ENCODE data around the gene TMEM201. TPM values are rescaled to one million over a fixed set of nuclear protein-coding genes. Genes with fewer than 3 reads are reported as not detected.

TMEM201 gene
- total and polyA plus RNA-seq, 2 of the 4 experiments (the other 2 are of a cell fraction) = 1.3 to 8.7 TPM

DNA sequence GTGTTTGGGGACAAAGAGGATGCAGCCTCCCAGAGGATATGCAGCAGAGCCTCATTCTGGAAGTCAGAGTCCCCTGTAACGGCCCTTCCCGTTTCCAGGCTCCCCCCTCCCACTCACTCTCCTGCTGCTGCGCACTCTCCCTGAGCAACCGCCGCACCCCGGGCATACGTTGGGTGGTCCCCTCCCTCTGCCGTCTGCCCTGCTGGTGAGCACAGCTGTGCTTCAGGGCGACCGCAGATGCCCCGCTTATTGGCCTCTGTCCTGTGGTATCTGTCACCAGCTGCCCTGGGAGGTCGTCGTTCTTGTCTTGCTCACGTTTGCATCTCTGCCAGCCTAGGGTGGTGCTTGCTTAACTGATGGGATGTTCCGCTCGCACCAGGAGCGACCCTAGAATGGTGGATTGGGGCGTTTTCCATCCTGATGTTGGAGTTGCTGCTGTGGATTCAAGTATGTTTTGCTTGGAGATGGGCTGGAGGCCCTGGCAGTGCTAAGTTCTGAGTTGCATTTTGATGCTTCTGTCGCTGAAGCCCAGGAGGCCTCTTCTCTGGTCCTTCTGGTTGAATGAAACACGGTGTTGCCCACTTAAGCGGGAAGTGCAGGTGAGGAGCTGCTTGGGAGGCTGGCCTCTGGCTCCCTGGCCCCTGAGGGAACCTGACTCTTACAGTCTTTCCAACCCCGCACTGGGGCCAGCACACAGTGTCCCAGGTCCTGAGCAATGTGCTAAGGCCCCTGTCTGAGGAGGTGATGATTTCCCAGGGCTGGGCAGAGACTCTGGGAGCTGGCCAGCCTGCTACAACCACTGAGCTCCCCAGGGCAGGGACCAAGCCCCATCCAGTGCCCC lies 3.2 kb downstream of the TMEM201 start:
- Histone ChIP-seq H3K79me1 (ENCODE audit: low read depth in 1 of 2, low read length in 2 of 2) (peaks cover 21 to 74% of the 10 kb centered on the region in 2 experiments), H3K9me3 (ENCODE audit: control insufficient read depth, insufficient read depth, low read length) (no peaks in the 10 kb centered on the region), H2BK20ac (ENCODE audit: low read depth, low read length) (no peak overlapping the region), H3K56ac (ENCODE audit: extremely low read depth, insufficient read depth, low read length) (no peak overlapping the region), H3K9me1 (ENCODE audit: insufficient read depth, low read length) (peaks cover 21% of the 10 kb centered on the region), H2BK120ac (ENCODE audit: low read depth, low read length) (no peak overlapping the region), H2AK5ac (ENCODE audit: low read depth, low read length) (no peak overlapping the region), H2BK5ac (ENCODE audit: low read depth, low read length, poor library complexity, severe bottlenecking) (no peak overlapping the region), H3K14ac (replicated peaks; ENCODE audit: low read depth, low read length) (no peak overlapping the region), H3K4me3 (ENCODE audit: insufficient read depth, low read depth, low read length) (no peak overlapping the region), H2BK15ac (ENCODE audit: low read depth, low read length) (no peak overlapping the region), H3K27me3 (ENCODE audit: control insufficient read depth, insufficient read depth, low read length) (no peaks in the 10 kb centered on the region), H3K4me2 (ENCODE audit: low read depth, low read length) (no peak overlapping the region), H3K27ac (ENCODE audit: insufficient read depth, low read length) (no peak overlapping the region), H3K4ac (ENCODE audit: low read depth, low read length) (no peak overlapping the region; the same call in 1 of the 2 replicates), H3K9ac (ENCODE audit: low read depth, low read length) (no peak overlapping the region), H2AFZ (replicated peaks; ENCODE audit: low read length, poor library complexity) (no peak overlapping the region), H3K4me1 (ENCODE audit: control insufficient read depth, insufficient read depth, low read length) (peaks cover 17% of the 10 kb centered on the region), H4K20me1 (ENCODE audit: insufficient read depth, low read length) (peaks cover 44% of the 10 kb centered on the region), H3K23ac (ENCODE audit: low read depth, low read length) (no peak overlapping the region), H3K36me3 (ENCODE audit: control insufficient read depth, insufficient read depth, low read length) (no peaks in the 10 kb centered on the region; the same call in 1 of the 2 replicates), H2AK9ac (replicated peaks; ENCODE audit: low read depth, low read length, poor library complexity) (no peak overlapping the region), H4K5ac (ENCODE audit: low read depth, low read length) (no peak overlapping the region), H4K91ac (ENCODE audit: insufficient read depth, low read depth, low read length) (no peak overlapping the region), H3K18ac (ENCODE audit: low read depth, low read length) (no peak overlapping the region), H4K8ac (ENCODE audit: low read depth in 2 of 2, low read length in 2 of 2) (no peak overlapping the region)
- in situ Hi-C loops (cut with MboI; ENCODE audit: low sequenced_read_pairs) = no loop called here
- ChIA-PET CTCF (interaction anchor here (1.6 kb wide), 1 partner anchor 24 kb away, joined by 5 read pairs; no protein-coding TSS in a partner anchor), POLR2A (ENCODE audit: unreplicated experiment) (no interaction called here)
- dilution Hi-C loops (cut with HindIII; ENCODE audit: low sequenced_read_pairs, unreplicated experiment) = no loop called here
- intact Hi-C loops (cut with micrococcal nuclease) = no loop called here
- ATAC-seq (ENCODE audit: low read depth) (no peak), DNase-seq (no peak)
- TF ChIP-seq FOS (IDR thresholded peaks at IDR 0.05; ENCODE audit: low read depth, low read length) (no peak), CEBPB (IDR thresholded peaks at IDR 0.05; ENCODE audit: low read depth, low read length) (no peak), POLR2A (IDR thresholded peaks at IDR 0.05; ENCODE audit: low read depth, low read length) (no peak), MAFK (IDR thresholded peaks at IDR 0.05; ENCODE audit: low read depth, low read length) (no peak), RFX5 (IDR thresholded peaks at IDR 0.05; ENCODE audit: low read depth, low read length) (no peak), NFE2L2 (IDR thresholded peaks at IDR 0.05; ENCODE audit: low read depth, low read length) (no peak), MAZ (IDR thresholded peaks at IDR 0.05; ENCODE audit: borderline replicate concordance, low read depth, low read length) (no peak), RAD21 (IDR thresholded peaks at IDR 0.05; ENCODE audit: low read length) (no peak), SMC3 (IDR thresholded peaks at IDR 0.05; ENCODE audit: low read depth, low read length) (no peak), BHLHE40 (IDR thresholded peaks at IDR 0.05; ENCODE audit: low read depth, low read length) (no peak), CHD1 (IDR thresholded peaks at IDR 0.05; ENCODE audit: low read depth, low read length) (no peak)
- TF ChIP-seq, protein P1, sequence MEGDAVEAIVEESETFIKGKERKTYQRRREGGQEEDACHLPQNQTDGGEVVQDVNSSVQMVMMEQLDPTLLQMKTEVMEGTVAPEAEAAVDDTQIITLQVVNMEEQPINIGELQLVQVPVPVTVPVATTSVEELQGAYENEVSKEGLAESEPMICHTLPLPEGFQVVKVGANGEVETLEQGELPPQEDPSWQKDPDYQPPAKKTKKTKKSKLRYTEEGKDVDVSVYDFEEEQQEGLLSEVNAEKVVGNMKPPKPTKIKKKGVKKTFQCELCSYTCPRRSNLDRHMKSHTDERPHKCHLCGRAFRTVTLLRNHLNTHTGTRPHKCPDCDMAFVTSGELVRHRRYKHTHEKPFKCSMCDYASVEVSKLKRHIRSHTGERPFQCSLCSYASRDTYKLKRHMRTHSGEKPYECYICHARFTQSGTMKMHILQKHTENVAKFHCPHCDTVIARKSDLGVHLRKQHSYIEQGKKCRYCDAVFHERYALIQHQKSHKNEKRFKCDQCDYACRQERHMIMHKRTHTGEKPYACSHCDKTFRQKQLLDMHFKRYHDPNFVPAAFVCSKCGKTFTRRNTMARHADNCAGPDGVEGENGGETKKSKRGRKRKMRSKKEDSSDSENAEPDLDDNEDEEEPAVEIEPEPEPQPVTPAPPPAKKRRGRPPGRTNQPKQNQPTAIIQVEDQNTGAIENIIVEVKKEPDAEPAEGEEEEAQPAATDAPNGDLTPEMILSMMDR (conservative IDR thresholded peaks at IDR 0.05; ENCODE audit: low read depth, low read length) = no peak
- TF ChIP-seq, protein P2, sequence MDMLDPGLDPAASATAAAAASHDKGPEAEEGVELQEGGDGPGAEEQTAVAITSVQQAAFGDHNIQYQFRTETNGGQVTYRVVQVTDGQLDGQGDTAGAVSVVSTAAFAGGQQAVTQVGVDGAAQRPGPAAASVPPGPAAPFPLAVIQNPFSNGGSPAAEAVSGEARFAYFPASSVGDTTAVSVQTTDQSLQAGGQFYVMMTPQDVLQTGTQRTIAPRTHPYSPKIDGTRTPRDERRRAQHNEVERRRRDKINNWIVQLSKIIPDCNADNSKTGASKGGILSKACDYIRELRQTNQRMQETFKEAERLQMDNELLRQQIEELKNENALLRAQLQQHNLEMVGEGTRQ (IDR thresholded peaks at IDR 0.05; ENCODE audit: low read depth, low read length) = no peak
- 74% methylated on average over 13 of the region's 22 CpGs; no CpG with 5 or more reads in 1 of the 2 experiments for WGBS, 2 experiments (ENCODE audit: extremely low coverage in 2 of 2, insufficient read length in 1 of 2)
- no TSS peak for BruUV-seq (replicated peaks)

All from IMR-90 (cell line).